H1 (cell line): Measurements from ENCODE around the gene FAR2. TPM values are rescaled to one million over a fixed set of nuclear protein-coding genes. Genes with fewer than 3 reads are reported as not detected.

ENCODE experiments used
- CTCF ChIA-PET: fragments of 300-600 bp; sonication (Branson Sonifier 250); formaldehyde crosslinking; loops from one replicate; lab custom pipeline; 2021; ENCODE audit not compliant: partially characterized antibody; lab: Charles Lee
- POLR2A ChIA-PET: fragments of 300-600 bp; sonication (Branson Sonifier 250); formaldehyde crosslinking; loops from one replicate; lab custom pipeline; 2021; ENCODE audit warnings: inconsistent platforms; ENCODE audit not compliant: partially characterized antibody; lab: Charles Lee
- DNase-seq, 2 experiments: peaks; one replicate each; pipeline versions ENCODE4 v3.0.0 to v3.0.0-alpha.2; 2010 to 2022; ENCODE audit warnings: low spot score in 2 of 2, low read depth in 1 of 2, mixed read lengths in 1 of 2
- FAIRE-seq: peaks from 2 replicates; lab custom pipeline; 2011; peaks lifted over from hg19 to GRCh38; lab: Jason Lieb, UNC
- H2AFZ ChIP-seq: 2 replicates; pipeline ENCODE4 v1.8.1; 2012; ENCODE audit warnings: low read length, inconsistent platforms
- H2AK5ac ChIP-seq: 2 replicates; pipeline ENCODE4 v1.6.1; 2013; ENCODE audit warnings: low read depth, low read length
- H2BK120ac ChIP-seq: replicated peaks from 2 replicates; pipeline ENCODE3; 2013; ENCODE audit warnings: low read depth, low read length, inconsistent platforms
- H2BK12ac ChIP-seq: 2 replicates; pipeline ENCODE4 v1.6.1; 2013; ENCODE audit warnings: low read depth, low read length
- H2BK15ac ChIP-seq: 2 replicates; pipeline ENCODE4 v1.6.1; 2013; ENCODE audit warnings: low read length
- H2BK20ac ChIP-seq: 2 replicates; pipeline ENCODE4 v1.6.1; 2013; ENCODE audit warnings: low read length
- H2BK5ac ChIP-seq: 2 replicates; pipeline ENCODE4 v1.6.1; 2013; ENCODE audit warnings: low read depth, low read length
- H3K14ac ChIP-seq: 2 replicates; pipeline ENCODE4 v1.6.1; 2013; ENCODE audit warnings: inconsistent platforms; ENCODE audit not compliant: insufficient read length
- H3K18ac ChIP-seq: 2 replicates; pipeline ENCODE4 v1.6.1; 2013; ENCODE audit warnings: low read length; ENCODE audit errors: extremely low read depth
- H3K23ac ChIP-seq: 2 replicates; pipeline ENCODE4 v1.6.1; 2013; ENCODE audit warnings: inconsistent platforms; ENCODE audit not compliant: insufficient read length
- H3K23me2 ChIP-seq: 2 replicates; pipeline ENCODE4 v1.6.1; 2013; ENCODE audit warnings: low read depth, low read length
- H3K27ac ChIP-seq: 2 replicates; pipeline ENCODE4 v1.6.1; 2011; ENCODE audit warnings: low read depth, low read length, inconsistent platforms
- H3K27me3 ChIP-seq, 4 experiments: replicated peaks in 1 of 4; 1 replicate in 1 of 4; 2 replicates in 3 of 4; pipeline versions ENCODE4 v1.6.1 to v1.8.1; 2011 to 2013; ENCODE audit warnings: low read length in 3 of 4, mild to moderate bottlenecking in 3 of 4, inconsistent platforms in 2 of 4, mixed read lengths in 2 of 4, moderate library complexity in 1 of 4; ENCODE audit not compliant: control insufficient read depth in 3 of 4, insufficient read depth in 3 of 4; ENCODE audit errors: extremely low read depth in 1 of 4
- H3K36me3 ChIP-seq, 4 experiments: 2 replicates each; pipeline versions ENCODE4 v1.6.1 to v1.8.1; 2011 to 2013; ENCODE audit warnings: mild to moderate bottlenecking in 4 of 4, low read length in 3 of 4, moderate library complexity in 2 of 4, control low read depth in 1 of 4, inconsistent platforms in 1 of 4; ENCODE audit not compliant: insufficient read depth in 4 of 4, control insufficient read depth in 2 of 4
- H3K4ac ChIP-seq: replicated peaks from 2 replicates; pipeline ENCODE3; 2013; ENCODE audit warnings: low read length, low read depth, mixed read lengths, inconsistent platforms; ENCODE audit not compliant: insufficient read length
- H3K4me1 ChIP-seq, 4 experiments: replicated peaks in 1 of 4; 1 replicate in 1 of 4; 2 replicates in 3 of 4; pipeline versions ENCODE4 v1.6.1 to v1.8.1; 2011 to 2013; ENCODE audit warnings: low read length in 3 of 4, inconsistent platforms in 2 of 4, mixed read lengths in 1 of 4; ENCODE audit not compliant: insufficient read depth in 4 of 4, control insufficient read depth in 3 of 4
- H3K4me2 ChIP-seq, 2 experiments: 2 replicates each; pipeline versions ENCODE4 v1.6.1 to v1.8.1; 2011 to 2013; ENCODE audit warnings: low read depth in 2 of 2, low read length in 2 of 2, control low read depth in 1 of 2, inconsistent platforms in 1 of 2, mild to moderate bottlenecking in 1 of 2; ENCODE audit not compliant: insufficient read depth in 1 of 2
- H3K4me3 ChIP-seq, 4 experiments: fragments of 200-600, 300-600 bp in 1 of 4; sonication (generic), shearing (Covaris generic), sonication (Bioruptor Twin) in 1 of 4; 2 replicates each; pipeline versions ENCODE4 v1.5.1 to v1.8.1; 2011 to 2016; ENCODE audit warnings: low read length in 4 of 4, low read depth in 3 of 4, control low read depth in 2 of 4, inconsistent platforms in 2 of 4, mild to moderate bottlenecking in 2 of 4, mixed read lengths in 1 of 4, moderate library complexity in 1 of 4; ENCODE audit not compliant: insufficient read depth in 2 of 4; ENCODE audit errors: extremely low read depth in 1 of 4
- H3K56ac ChIP-seq: replicated peaks from 2 replicates; pipeline ENCODE3; 2013; ENCODE audit warnings: low read depth, mild to moderate bottlenecking, mixed read lengths, low read length, inconsistent platforms; ENCODE audit not compliant: insufficient read length
- H3K79me1 ChIP-seq: 2 replicates; pipeline ENCODE4 v1.6.1; 2013; ENCODE audit warnings: low read depth, low read length, control low read depth
- H3K79me2 ChIP-seq, 2 experiments: 2 replicates each; pipeline versions ENCODE4 v1.6.1 to v1.8.1; 2012 to 2013; ENCODE audit warnings: low read length in 2 of 2, mild to moderate bottlenecking in 2 of 2, inconsistent platforms in 1 of 2; ENCODE audit not compliant: insufficient read depth in 2 of 2, control insufficient read depth in 1 of 2
- H3K9ac ChIP-seq, 4 experiments: replicated peaks in 1 of 4; 1 replicate in 1 of 4; 2 replicates in 3 of 4; pipeline versions ENCODE4 v1.6.1 to v1.8.1; 2011 to 2013; ENCODE audit warnings: low read depth in 3 of 4, low read length in 3 of 4, control low read depth in 2 of 4, mild to moderate bottlenecking in 2 of 4, moderate library complexity in 2 of 4, inconsistent platforms in 1 of 4; ENCODE audit errors: extremely low read depth in 1 of 4
- H3K9me3 ChIP-seq, 2 experiments: 2 replicates each; pipeline versions ENCODE4 v1.6.1 to v1.8.1; 2012 to 2013; ENCODE audit warnings: mild to moderate bottlenecking in 2 of 2, moderate library complexity in 2 of 2, control low read depth in 1 of 2, inconsistent platforms in 1 of 2, low read depth in 1 of 2, low read length in 1 of 2, mixed read lengths in 1 of 2; ENCODE audit not compliant: insufficient read depth in 2 of 2
- H4K20me1 ChIP-seq, 2 experiments: replicated peaks in 1 of 2; 2 replicates each; pipeline versions ENCODE3 to v1.8.1; 2011 to 2013; ENCODE audit warnings: inconsistent platforms in 2 of 2, low read length in 2 of 2, mild to moderate bottlenecking in 1 of 2; ENCODE audit not compliant: insufficient read depth in 2 of 2, control insufficient read depth in 1 of 2
- H4K5ac ChIP-seq: 2 replicates; pipeline ENCODE4 v1.6.1; 2013; ENCODE audit warnings: low read length, low read depth, mixed read lengths, inconsistent platforms; ENCODE audit not compliant: insufficient read length
- H4K8ac ChIP-seq: 2 replicates; pipeline ENCODE4 v1.8.0; 2013; ENCODE audit warnings: mild to moderate bottlenecking, moderate library complexity, low read length, inconsistent platforms; ENCODE audit not compliant: insufficient read depth; ENCODE audit errors: extremely low read depth
- H4K91ac ChIP-seq: replicated peaks from 2 replicates; pipeline ENCODE3; 2013; ENCODE audit warnings: low read length, mixed read lengths, inconsistent platforms; ENCODE audit not compliant: insufficient read length
- BRCA1 ChIP-seq: IDR thresholded peaks from 2 replicates; pipeline ENCODE4 v1.6.1; 2012; ENCODE audit warnings: low read depth, low read length, improper control_type of control experiment
- CBX5 ChIP-seq: fragments of 300-800, 300-1000 bp; sonication (generic); IDR thresholded peaks from 2 replicates; pipeline ENCODE4 v1.7.1; 2016; ENCODE audit warnings: antibody characterized with exemption, low read length, low read depth
- CREB1 ChIP-seq: IDR thresholded peaks from 2 replicates; pipeline ENCODE4 v1.6.1; 2012; ENCODE audit warnings: inconsistent platforms
- CTBP2 ChIP-seq: IDR thresholded peaks from 2 replicates; pipeline ENCODE4 v1.7.0; 2011; ENCODE audit warnings: borderline replicate concordance, mild to moderate bottlenecking, moderate library complexity, mixed read lengths, low read length; ENCODE audit not compliant: insufficient read depth, insufficient read length
- EGR1 ChIP-seq: IDR thresholded peaks from 2 replicates; pipeline ENCODE4 v1.6.1; 2011; ENCODE audit warnings: low read depth, low read length, borderline replicate concordance
- EP300 ChIP-seq, 2 experiments: IDR thresholded peaks; 1 replicate in 1 of 2; 2 replicates in 1 of 2; pipeline ENCODE4 v1.6.1; 2011 to 2012; ENCODE audit warnings: low read depth in 2 of 2, low read length in 2 of 2, mild to moderate bottlenecking in 2 of 2, borderline replicate concordance in 1 of 2, inconsistent platforms in 1 of 2, moderate library complexity in 1 of 2
- GABPA ChIP-seq: IDR thresholded peaks from 2 replicates; pipeline ENCODE4 v1.6.1; 2011; ENCODE audit warnings: mild to moderate bottlenecking, low read length, moderate library complexity, borderline replicate concordance; ENCODE audit not compliant: insufficient read depth
- GTF2F1 ChIP-seq: IDR thresholded peaks from 2 replicates; pipeline ENCODE4 v1.6.1; 2012; ENCODE audit warnings: low read depth, low read length, improper control_type of control experiment, borderline replicate concordance
- NANOG ChIP-seq: IDR thresholded peaks from 2 replicates; pipeline ENCODE4 v1.6.1; 2011; ENCODE audit warnings: low read length, low read depth, mild to moderate bottlenecking, inconsistent platforms; ENCODE audit not compliant: insufficient read depth, poor library complexity, severe bottlenecking
- SIN3A ChIP-seq, 2 experiments: IDR thresholded peaks in 1 of 2; conservative IDR thresholded peaks in 1 of 2; 2 replicates each; pipeline ENCODE4 v1.6.1; 2011 to 2012; ENCODE audit warnings: low read length in 2 of 2, improper control_type of control experiment in 1 of 2, low read depth in 1 of 2, mild to moderate bottlenecking in 1 of 2
- SIX5 ChIP-seq: IDR thresholded peaks from 2 replicates; pipeline ENCODE4 v1.6.1; 2011; ENCODE audit warnings: mild to moderate bottlenecking, low read depth, low read length
- ZNF274 ChIP-seq: IDR thresholded peaks from 2 replicates; pipeline ENCODE4 v1.7.0; 2012; ENCODE audit warnings: low read length, borderline replicate concordance; ENCODE audit errors: extremely low read depth
- WGBS, 2 experiments: shearing (Covaris generic) in 1 of 2; methylation state at CpG; one replicate each; pipeline versions ENCODE4 v1.1.6 to v1.1.7; 2013 to 2015; ENCODE audit warnings: low lambda C conversion rate in 2 of 2, mixed read lengths in 2 of 2, inconsistent platforms in 1 of 2, low coverage in 1 of 2, missing lambda C conversion rate in 1 of 2; ENCODE audit not compliant: insufficient replicate concordance in 2 of 2, insufficient coverage in 1 of 2, insufficient read length in 1 of 2; ENCODE audit errors: extremely low coverage in 1 of 2, missing lambda C conversion rate in 1 of 2; 5-methylcytosine and 5-hydroxymethylcytosine counted together
- polyA plus RNA-seq, 7 experiments: library from polyadenylated mRNA; depleted of rRNA in 3 of 7; stranded (reverse) in 5 of 7; unstranded in 2 of 7; fragments of >200 nt in 5 of 7; fragments of 200-250 nt in 2 of 7; gene quantifications; 1 replicate in 5 of 7; 2 replicates in 1 of 7; 4 replicates in 1 of 7; pipeline versions ENCODE4 v1.2.1 to v1.2.3, GENCODE V29; 2011 to 2013; ENCODE audit warnings: missing spikeins in 2 of 7, mixed read lengths in 2 of 7
- total RNA-seq: library from RNA; stranded (reverse); fragmentation: NEBNext Ultra II Directional; extraction: Animal tissue kit (Norgen Biotek cat#: 25700); gene quantifications from 2 replicates; pipeline ENCODE4 v1.2.1, GENCODE V29; 2021
- TF ChIP-seq, protein P1 (sequence below): IDR thresholded peaks from 2 replicates; pipeline ENCODE4 v1.6.1; 2012; ENCODE audit warnings: inconsistent platforms

Gene FAR2
- total and polyA plus RNA-seq, 2 of the 8 experiments (the other 6 are each of a cell fraction or from before 2014, with no cell fraction given), result 24.0 to 24.1 TPM

DNA sequence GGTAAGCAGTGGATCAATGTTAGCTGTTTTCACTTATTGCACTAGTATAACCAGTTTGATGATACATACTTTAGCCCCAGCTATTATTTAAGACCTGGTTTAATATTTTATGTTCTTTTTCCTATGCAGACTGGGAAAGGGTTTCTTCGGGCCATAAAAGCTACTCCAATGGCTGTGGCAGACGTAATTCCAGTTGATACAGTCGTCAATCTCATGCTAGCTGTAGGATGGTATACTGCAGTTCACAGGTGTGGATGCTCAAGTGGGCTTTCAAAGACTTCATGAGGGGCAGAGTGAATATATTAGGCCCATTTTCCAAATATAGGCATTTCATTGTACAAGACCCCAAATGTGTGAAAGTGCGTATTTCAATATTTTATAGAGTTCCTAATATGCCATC is 161.8 kb downstream of the FAR2 start:
- Histone ChIP-seq H3K27me3 (no peaks in the 10 kb centered on the region), H3K23ac (no peak overlapping the region), H2AFZ (no peak overlapping the region), H3K79me2 (no peaks in the 10 kb centered on the region), H3K18ac (no peak overlapping the region), H3K4me1 (no peaks in the 10 kb centered on the region), H3K9me3 (no peaks in the 10 kb centered on the region), H4K8ac (no peak overlapping the region), H4K5ac (no peak overlapping the region), H2BK5ac (no peak overlapping the region), H3K23me2 (no peaks in the 10 kb centered on the region), H3K4me3 (no peak overlapping the region), H3K4ac (no peak overlapping the region), H4K91ac (no peak overlapping the region), H4K20me1 (no peaks in the 10 kb centered on the region), H3K36me3 (no peaks in the 10 kb centered on the region), H2AK5ac (no peak overlapping the region), H3K4me2 (no peak overlapping the region), H2BK15ac (no peak overlapping the region), H3K79me1 (no peaks in the 10 kb centered on the region), H2BK120ac (no peak overlapping the region), H3K27ac (no peak overlapping the region), H2BK12ac (no peak overlapping the region), H3K56ac (no peak overlapping the region), H3K14ac (no peak overlapping the region), H3K9ac (no peak overlapping the region), H2BK20ac (no peak overlapping the region)
- ChIA-PET CTCF (interaction anchor here (1.0 to 6.5 kb wide), 6 partner anchors 8 to 418 kb away, joined by 3 to 55 read pairs (median 3); no protein-coding TSS in a partner anchor), POLR2A (no interaction called here)
- DNase-seq (no peak), FAIRE-seq (no peak)
- 93% methylated on average over 4 of the region's 4 CpGs; no CpG with 5 or more reads in 1 of the 2 experiments for WGBS, 2 experiments
- no peak for TF ChIP-seq CBX5
- TF ChIP-seq, protein P1, sequence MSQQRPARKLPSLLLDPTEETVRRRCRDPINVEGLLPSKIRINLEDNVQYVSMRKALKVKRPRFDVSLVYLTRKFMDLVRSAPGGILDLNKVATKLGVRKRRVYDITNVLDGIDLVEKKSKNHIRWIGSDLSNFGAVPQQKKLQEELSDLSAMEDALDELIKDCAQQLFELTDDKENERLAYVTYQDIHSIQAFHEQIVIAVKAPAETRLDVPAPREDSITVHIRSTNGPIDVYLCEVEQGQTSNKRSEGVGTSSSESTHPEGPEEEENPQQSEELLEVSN, result no peak
- TF ChIP-seq GABPA, result no peak
- TF ChIP-seq EP300 (IDR thresholded peaks at IDR 0.05; ENCODE audit: borderline replicate concordance in 1 of 2, low read depth in 2 of 2, low read length in 2 of 2), result no peak
- TF ChIP-seq CREB1, result no peak
- TF ChIP-seq SIX5, result no peak
- no peak for TF ChIP-seq CTBP2
- no peak for TF ChIP-seq NANOG
- TF ChIP-seq GTF2F1, result no peak
- TF ChIP-seq SIN3A (conservative IDR thresholded peaks at IDR 0.05 in 1 of 2, IDR thresholded peaks at IDR 0.05 in 1 of 2; ENCODE audit: low read depth in 1 of 2, low read length in 2 of 2), result no peak
- no peak for TF ChIP-seq EGR1
- no peak for TF ChIP-seq BRCA1
- TF ChIP-seq ZNF274, result no peak
